MM.1S (cell line): Measurements from ENCODE around the gene TOPAZ1.

ENCODE experiments used
- DNase-seq: peaks from one replicate; pipeline ENCODE4 v3.0.0-alpha.2; 2015
- H2AFZ ChIP-seq: fragments of 300-600 bp; sonication (generic); 2 replicates; pipeline ENCODE4 v1.6.0; 2016; ENCODE audit warnings: antibody characterized with exemption, low read length
- H3F3A ChIP-seq: fragments of 300-600 bp; sonication (generic); 2 replicates; pipeline ENCODE4 v1.6.1; 2016; ENCODE audit warnings: mild to moderate bottlenecking, antibody characterized with exemption, low read length, moderate library complexity, mixed read lengths; ENCODE audit not compliant: insufficient read depth
- H3K27ac ChIP-seq: fragments of 300-600 bp; sonication (generic); 2 replicates; pipeline ENCODE4 v1.5.1; 2016; ENCODE audit warnings: mild to moderate bottlenecking, low read length
- H3K27me3 ChIP-seq: fragments of 300-600 bp; sonication (generic); replicated peaks from 2 replicates; pipeline ENCODE4 v1.6.0; 2016; ENCODE audit warnings: low read length; ENCODE audit not compliant: insufficient read depth
- H3K36me3 ChIP-seq: fragments of 300-600 bp; sonication (generic); replicated peaks from 2 replicates; pipeline ENCODE4 v1.6.1; 2016; ENCODE audit warnings: mild to moderate bottlenecking, low read length, mixed read lengths; ENCODE audit not compliant: insufficient read depth
- H3K4me1 ChIP-seq: fragments of 300-600 bp; sonication (generic); 2 replicates; pipeline ENCODE4 v1.6.1; 2016; ENCODE audit warnings: low read length, mixed read lengths
- H3K4me2 ChIP-seq: fragments of 300-600 bp; sonication (generic); 2 replicates; pipeline ENCODE4 v1.6.0; 2016; ENCODE audit warnings: low read depth, low read length
- H3K4me3 ChIP-seq: fragments of 300-600 bp; sonication (generic); 2 replicates; pipeline ENCODE4 v1.5.1; 2016; ENCODE audit warnings: low read length, mixed read lengths
- H3K79me2 ChIP-seq: fragments of 300-600 bp; sonication (generic); 2 replicates; pipeline ENCODE4 v1.6.1; 2016; ENCODE audit warnings: mixed run types, low read length, mixed read lengths
- H3K9ac ChIP-seq: fragments of 300-600 bp; sonication (generic); 2 replicates; pipeline ENCODE4 v1.6.1; 2016; ENCODE audit warnings: low read length, mixed read lengths
- H3K9me2 ChIP-seq: fragments of 300-600 bp; sonication (generic); replicated peaks from 2 replicates; pipeline ENCODE4 v1.6.1; 2016; ENCODE audit warnings: mild to moderate bottlenecking, low read length, mixed read lengths; ENCODE audit not compliant: insufficient read depth
- H3K9me3 ChIP-seq: fragments of 300-600 bp; sonication (generic); replicated peaks from 2 replicates; pipeline ENCODE4 v1.6.1; 2016; ENCODE audit warnings: mild to moderate bottlenecking, low read length, mixed read lengths; ENCODE audit not compliant: insufficient read depth
- H4K20me1 ChIP-seq: fragments of 300-600 bp; sonication (generic); 2 replicates; pipeline ENCODE4 v1.6.1; 2016; ENCODE audit warnings: mild to moderate bottlenecking, low read length, moderate library complexity, mixed read lengths; ENCODE audit not compliant: insufficient read depth
- CTCF ChIP-seq: fragments of 300-600 bp; sonication (generic); IDR thresholded peaks from 2 replicates; pipeline ENCODE4 v1.5.1; 2016; ENCODE audit warnings: antibody characterized with exemption, low read length, mixed read lengths
- EZH2 ChIP-seq: fragments of 300-600 bp; sonication (generic); optimal IDR thresholded peaks from 2 replicates; pipeline ENCODE3; 2017; ENCODE audit warnings: low read depth, mild to moderate bottlenecking, antibody characterized with exemption, low read length, mixed read lengths
- EZH2phosphoT487 ChIP-seq: fragments of 300-600 bp; sonication (generic); IDR thresholded peaks from 2 replicates; pipeline ENCODE4 v1.6.1; 2018; ENCODE audit warnings: antibody characterized with exemption, low read length

The TOPAZ1 gene

GRCh38 chr3:44355362-44356033 is 113.8 kb downstream of the TOPAZ1 start:
- no peaks in the 10 kb centered on the region for H3K9me2 ChIP-seq
- H3K27me3 ChIP-seq: no peaks in the 10 kb centered on the region
- no peaks in the 10 kb centered on the region for H3K4me1 ChIP-seq
- no peak overlapping the region for H3K4me3 ChIP-seq
- no peaks in the 10 kb centered on the region for H3K36me3 ChIP-seq
- no peaks in the 10 kb centered on the region for H3K79me2 ChIP-seq
- H3K27ac ChIP-seq: no peak overlapping the region
- no peaks in the 10 kb centered on the region for H3K9me3 ChIP-seq
- no peaks in the 10 kb centered on the region for H4K20me1 ChIP-seq
- TF ChIP-seq EZH2 (no peak), CTCF (no peak), EZH2phosphoT487 (no peak)
- DNase-seq: no peak
- H2AFZ ChIP-seq: no peak overlapping the region
- no peak overlapping the region for H3K4me2 ChIP-seq
- H3K9ac ChIP-seq: no peak overlapping the region
- H3F3A ChIP-seq: no peaks in the 10 kb centered on the region

GRCh38 chr3:44359146-44359751 is 117.6 kb downstream of the TOPAZ1 start:
- Histone ChIP-seq H3F3A (no peaks in the 10 kb centered on the region), H3K4me3 (no peak overlapping the region), H3K79me2 (no peaks in the 10 kb centered on the region), H2AFZ (no peak overlapping the region), H3K27ac (no peak overlapping the region), H3K4me1 (no peaks in the 10 kb centered on the region), H4K20me1 (no peaks in the 10 kb centered on the region), H3K27me3 (no peaks in the 10 kb centered on the region), H3K9ac (no peak overlapping the region), H3K36me3 (no peaks in the 10 kb centered on the region), H3K9me3 (no peaks in the 10 kb centered on the region), H3K9me2 (no peaks in the 10 kb centered on the region), H3K4me2 (no peak overlapping the region)
- DNase-seq: no peak
- TF ChIP-seq CTCF (no peak), EZH2phosphoT487 (no peak)

- DNase-seq: no peak
- Histone ChIP-seq H2AFZ (no peak overlapping the region), H3K36me3 (no peaks in the 10 kb centered on the region), H3K9me3 (no peaks in the 10 kb centered on the region), H3K4me2 (no peak overlapping the region), H3K9me2 (no peaks in the 10 kb centered on the region), H3F3A (no peaks in the 10 kb centered on the region), H3K9ac (no peak overlapping the region), H3K4me3 (no peak overlapping the region), H3K79me2 (no peaks in the 10 kb centered on the region), H3K27ac (no peak overlapping the region), H3K4me1 (no peaks in the 10 kb centered on the region), H3K27me3 (no peaks in the 10 kb centered on the region), H4K20me1 (no peaks in the 10 kb centered on the region)
- TF ChIP-seq EZH2 (no peak), CTCF (no peak), EZH2phosphoT487 (no peak)
These were observed 121.9 kb downstream of the TOPAZ1 start for GRCh38 chr3:44363591-44363990.
